ENCODE data around the gene LRRC7. TPM values are rescaled to one million over a fixed set of nuclear protein-coding genes. Genes with fewer than 3 reads are reported as not detected.

Gene LRRC7
- total and polyA plus RNA-seq, 2 of the 8 experiments (the other 6 are each of a cell fraction or from before 2014, with no cell fraction given), result 0.03 to 0.17 TPM

- TF ChIP-seq EP300 (IDR thresholded peaks at IDR 0.05; ENCODE audit: borderline replicate concordance in 1 of 2, low read depth in 2 of 2, low read length in 2 of 2) (no peak), POLR2AphosphoS5 (IDR thresholded peaks at IDR 0.05; ENCODE audit: low read depth, low read length) (no peak), TAF1 (IDR thresholded peaks at IDR 0.05; ENCODE audit: low read depth, low read length) (no peak), JUN (IDR thresholded peaks at IDR 0.05; ENCODE audit: low read depth, low read length) (no peak)
Measured at GRCh38 chr1:69553726-69554125, 14.0 kb upstream of the LRRC7 start (continued).
